ENCODE data around the gene CORO2B. TPM values are rescaled to one million over a fixed set of nuclear protein-coding genes. Genes with fewer than 3 reads are reported as not detected.
A peak's percentile ranks its signal among the peaks of the same experiment; 100 is the strongest.

Gene CORO2B
- total and polyA plus RNA-seq, 10 donors, result 0.93 to 8.8 (median 3.6) TPM

- no peak for TF ChIP-seq POLR2A (IDR thresholded peaks at IDR 0.05)
- no peak for TF ChIP-seq POLR2AphosphoS5 (IDR thresholded peaks at IDR 0.05)
- no peak for TF ChIP-seq CTCF (IDR thresholded peaks at IDR 0.05 in 8 of 11, conservative IDR thresholded peaks at IDR 0.05 in 3 of 11)
- H3K4me3 ChIP-seq, result no peak overlapping the region
- H3K36me3 ChIP-seq, result no peaks in the 10 kb centered on the region
- peak overlapping the region in 1 of 8 donors; percentile 19 for H3K27ac ChIP-seq
- no peak for DNase-seq
- H3K27me3 ChIP-seq (replicated peaks in 1 of 7), result peaks cover 0 to 6% (median 0%) of the 10 kb centered on the region in 7 donors
- no peaks in the 10 kb centered on the region for H3K9me3 ChIP-seq
- 70 to 88% (median 81%) methylated on average over 4 of the region's 4 CpGs for WGBS, 5 donors
- peaks cover 11 to 47% (median 25%) of the 10 kb centered on the region in 6 donors for H3K4me1 ChIP-seq
- intact Hi-C loops (cut with DNase I; ENCODE audit: low total_unique reads), result no loop called here
These were observed 40.3 kb downstream of the CORO2B start for GRCh38 chr15:68618908-68619698.

- intact Hi-C loops (cut with DNase I; ENCODE audit: low total_unique reads), result no loop called here
- TF ChIP-seq POLR2AphosphoS5 (IDR thresholded peaks at IDR 0.05) (peak in 1 of 3 donors; percentile 54), POLR2A (IDR thresholded peaks at IDR 0.05) (no peak)
- Histone ChIP-seq H3K4me3 (no peak overlapping the region), H3K27me3 (replicated peaks in 1 of 7) (peaks cover 0 to 6% (median 0%) of the 10 kb centered on the region in 7 donors), H3K27ac (peak overlapping the region in 2 of 8 donors; percentile 2 to 16), H3K4me1 (peaks cover 11 to 37% (median 18%) of the 10 kb centered on the region in 6 donors), H3K36me3 (no peaks in the 10 kb centered on the region), H3K9me3 (no peaks in the 10 kb centered on the region)
- WGBS, 5 donors, result 82 to 87% (median 83%) methylated on average over 17 to 19 of the region's 19 CpGs
- DNase-seq, result no peak
These were observed 42.1 kb downstream of the CORO2B start for GRCh38 chr15:68620721-68621527.

- Histone ChIP-seq H3K27me3 (replicated peaks in 1 of 7) (peaks cover 0 to 6% (median 0%) of the 10 kb centered on the region in 7 donors), H3K4me3 (no peak overlapping the region), H3K27ac (no peak overlapping the region), H3K4me1 (peaks cover 11 to 40% (median 17%) of the 10 kb centered on the region in 6 donors), H3K36me3 (no peaks in the 10 kb centered on the region), H3K9me3 (no peaks in the 10 kb centered on the region)
- no peak for DNase-seq
- TF ChIP-seq POLR2AphosphoS5 (IDR thresholded peaks at IDR 0.05) (no peak), POLR2A (IDR thresholded peaks at IDR 0.05) (no peak), CTCF (IDR thresholded peaks at IDR 0.05 in 8 of 11, conservative IDR thresholded peaks at IDR 0.05 in 3 of 11) (no peak)
- 40 to 57% (median 53%) methylated on average over 1 of the region's 1 CpG for WGBS, 5 donors
- intact Hi-C loops (cut with DNase I; ENCODE audit: low total_unique reads), result no loop called here
These were observed 42.7 kb downstream of the CORO2B start for GRCh38 chr15:68621535-68621934.

- Histone ChIP-seq H3K36me3 (no peaks in the 10 kb centered on the region), H3K27me3 (replicated peaks in 1 of 7) (peaks cover 0 to 6% (median 0%) of the 10 kb centered on the region in 7 donors), H3K4me1 (peaks cover 3 to 37% (median 11%) of the 10 kb centered on the region in 6 donors), H3K9me3 (no peaks in the 10 kb centered on the region), H3K27ac (no peak overlapping the region), H3K4me3 (no peak overlapping the region)
- DNase-seq, result no peak
- intact Hi-C loops (cut with DNase I; ENCODE audit: low total_unique reads), result no loop called here
- TF ChIP-seq POLR2A (IDR thresholded peaks at IDR 0.05), result no peak
- no peak for TF ChIP-seq POLR2AphosphoS5 (IDR thresholded peaks at IDR 0.05)
- TF ChIP-seq CTCF (IDR thresholded peaks at IDR 0.05 in 8 of 11, conservative IDR thresholded peaks at IDR 0.05 in 3 of 11), result no peak
- 79 to 94% (median 87%) methylated on average over 12 to 13 of the region's 13 CpGs for WGBS, 5 donors
These were observed 44.6 kb downstream of the CORO2B start for GRCh38 chr15:68623301-68623892.
